GM18873 (cell line): ENCODE results near the gene TUBGCP5.
"Not testable (repeated sequence)": the region's sequence is repeated elsewhere in the genome, so short reads cannot be mapped to it uniquely, and the experiment has no call there.

ENCODE experiments used
- ATAC-seq: cut with Tn5 transposase; IDR thresholded peaks from one replicate; pipeline ENCODE4 v1.9.1; 2021; ENCODE audit warnings: mild to moderate bottlenecking, moderate library complexity, moderate number of reproducible peaks; ENCODE audit not compliant: unreplicated experiment, low FRiP score

TUBGCP5 gene

GRCh38 chr15:23039143-23039916 lies at the start of gene TUBGCP5:
Gene TUBGCP5 (minus strand): TSS chr15:23039569. CDS start chr15:23039543, 26 bp downstream.
- ATAC-seq, result peak; percentile 93

DNA sequence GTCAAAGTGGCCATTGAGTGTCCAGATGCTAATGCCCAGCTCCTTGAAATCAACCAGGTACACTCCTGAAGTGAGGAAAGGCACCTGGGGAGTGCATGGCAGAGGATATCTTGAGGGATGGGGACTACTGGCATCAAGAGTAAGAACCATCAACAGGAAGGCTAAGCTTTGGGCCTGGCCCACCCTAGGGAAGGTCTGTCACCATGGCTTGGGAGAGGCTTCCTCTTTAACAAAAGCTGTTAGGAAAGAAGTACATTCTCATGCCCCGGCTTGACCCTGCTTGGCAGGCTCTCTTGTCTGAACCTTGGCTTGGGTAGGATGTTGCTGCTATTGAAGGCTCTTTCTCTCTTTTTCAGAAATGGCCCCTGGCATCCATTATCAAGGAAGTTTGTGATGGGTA lies 43.7 kb upstream of the TUBGCP5 start:
- no peak for ATAC-seq

DNA sequence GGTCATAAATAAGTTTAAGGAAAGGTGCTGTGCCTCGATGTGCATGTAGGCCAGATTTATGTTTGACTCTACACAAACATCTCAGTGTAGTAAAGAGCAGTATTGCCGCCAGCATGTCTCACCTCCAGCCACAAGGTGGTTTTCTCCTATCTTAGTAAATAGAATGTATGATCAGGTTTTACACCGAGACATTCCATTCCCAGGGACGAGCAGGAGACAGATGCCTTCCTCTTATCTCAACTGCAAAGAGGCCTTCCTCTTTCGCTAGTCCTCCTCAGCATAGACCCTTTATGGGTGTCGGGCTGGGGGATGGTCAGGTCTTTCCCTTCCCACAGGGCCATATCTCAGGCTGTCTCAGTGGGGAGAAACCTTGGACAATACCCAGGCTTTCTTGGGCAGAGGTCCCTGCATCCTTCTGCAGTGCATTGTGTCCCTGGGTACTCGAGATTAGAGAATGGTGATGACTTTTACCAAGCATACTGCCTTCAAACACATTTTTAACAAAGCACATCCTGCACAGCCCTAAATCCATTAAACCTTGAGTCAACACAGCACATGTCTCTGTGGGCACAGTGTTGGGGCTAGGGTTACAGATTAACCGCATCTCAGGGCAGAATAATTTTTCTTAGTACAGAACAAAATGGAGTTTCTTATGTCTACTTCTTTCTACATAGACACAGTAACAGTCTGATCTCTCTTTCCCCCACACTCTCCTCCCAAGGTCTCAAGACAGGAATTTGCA lies 42.8 kb upstream of the TUBGCP5 start:
- ATAC-seq, result not testable (repeated sequence)

GRCh38 chr15:23081271-23081670 lies 41.9 kb upstream of the TUBGCP5 start:
- no peak for ATAC-seq

- ATAC-seq, result no peak
These were observed 40.4 kb upstream of the TUBGCP5 start for GRCh38 chr15:23079766-23080165.

GRCh38 chr15:23075927-23076326 lies 36.6 kb upstream of the TUBGCP5 start:
- no peak for ATAC-seq

- no peak for ATAC-seq
These were observed 35.3 kb upstream of the TUBGCP5 start for GRCh38 chr15:23074684-23075083.

GRCh38 chr15:23073890-23074646 lies 34.7 kb upstream of the TUBGCP5 start:
- ATAC-seq, result no peak

DNA sequence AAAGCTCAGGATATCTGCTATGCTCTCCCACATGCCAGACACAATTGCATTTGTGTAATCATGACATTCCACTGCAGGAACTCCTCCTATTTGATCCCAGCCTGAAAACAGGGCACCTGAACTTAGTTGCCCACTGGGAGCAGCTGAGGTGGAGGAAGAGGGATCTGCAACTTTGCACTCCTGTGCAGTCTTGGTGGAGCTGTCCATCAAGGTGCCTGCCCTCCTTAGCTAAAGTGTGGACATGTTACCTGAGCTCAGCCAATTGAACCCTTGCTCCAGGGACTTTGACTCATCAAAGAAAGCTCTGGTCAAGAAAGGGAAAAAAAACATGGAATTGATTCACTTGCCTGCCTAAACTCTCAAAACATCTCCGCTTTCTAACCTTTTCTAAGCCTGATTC lies 33.3 kb upstream of the TUBGCP5 start:
- ATAC-seq, result no peak

- ATAC-seq, result no peak
These were observed 30.3 kb upstream of the TUBGCP5 start for GRCh38 chr15:23069496-23070166.

DNA sequence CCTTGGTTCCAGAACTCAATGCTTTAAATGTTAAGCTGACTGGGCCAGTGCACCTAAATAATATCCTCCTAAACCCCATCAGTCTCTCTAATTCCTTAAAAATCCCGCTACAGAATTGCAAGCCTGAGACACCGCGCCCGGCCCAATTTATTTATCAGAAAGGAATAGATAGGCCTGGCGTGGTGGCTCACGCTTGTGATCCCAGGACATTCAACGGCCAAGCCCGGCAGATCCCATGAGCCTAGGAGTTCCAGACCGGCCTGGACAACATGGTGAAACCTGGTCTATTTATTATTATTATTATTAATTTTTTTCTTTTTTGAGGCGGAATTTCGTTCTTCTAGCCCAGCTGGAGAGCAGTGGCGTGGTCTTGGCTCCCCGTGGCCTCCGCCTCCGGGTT lies 28.0 kb upstream of the TUBGCP5 start:
- ATAC-seq, result no peak

DNA sequence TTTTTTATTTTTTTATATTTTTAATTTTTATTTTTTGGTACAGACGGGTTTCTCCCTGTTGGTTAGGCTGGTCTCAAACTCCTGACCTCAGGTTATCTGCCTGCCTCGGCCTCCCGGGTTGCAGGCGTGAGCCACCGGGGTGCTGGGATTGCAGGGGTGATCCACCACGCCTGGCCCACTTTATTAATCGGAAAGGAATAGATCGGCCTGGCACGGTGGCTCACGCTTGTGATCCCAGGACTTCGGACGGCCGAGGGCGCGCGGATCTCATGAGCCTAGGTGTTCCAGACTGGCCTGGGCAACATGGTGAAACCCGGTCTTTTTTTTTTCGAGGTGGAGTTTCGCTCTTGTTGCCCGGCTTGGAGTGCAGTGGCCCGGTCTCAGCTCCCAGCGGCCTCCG lies 26.5 kb upstream of the TUBGCP5 start:
- no peak for ATAC-seq

DNA sequence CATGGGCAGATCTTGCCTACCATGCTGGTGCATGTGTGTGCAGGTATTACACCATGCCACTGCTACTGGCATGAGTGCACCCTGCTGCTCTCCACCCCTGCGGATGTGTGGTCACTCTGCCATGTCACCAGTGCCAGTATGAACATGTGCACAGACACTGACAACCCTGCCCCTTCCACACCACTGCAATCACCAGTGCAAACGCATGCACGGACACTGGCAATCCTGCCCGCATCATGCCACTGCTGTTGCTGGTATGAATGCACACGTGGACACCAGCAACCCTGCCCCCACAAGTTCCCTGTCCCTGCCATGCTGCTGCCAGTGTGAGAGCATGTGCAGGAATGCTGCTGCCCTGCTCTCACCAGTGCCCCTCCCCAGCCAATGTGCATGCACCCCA lies 24.8 kb upstream of the TUBGCP5 start:
- no peak for ATAC-seq

GRCh38 chr15:23057707-23058106 lies 18.3 kb upstream of the TUBGCP5 start:
- ATAC-seq, result no peak

GRCh38 chr15:23055316-23055715 lies 15.9 kb upstream of the TUBGCP5 start:
- no peak for ATAC-seq

DNA sequence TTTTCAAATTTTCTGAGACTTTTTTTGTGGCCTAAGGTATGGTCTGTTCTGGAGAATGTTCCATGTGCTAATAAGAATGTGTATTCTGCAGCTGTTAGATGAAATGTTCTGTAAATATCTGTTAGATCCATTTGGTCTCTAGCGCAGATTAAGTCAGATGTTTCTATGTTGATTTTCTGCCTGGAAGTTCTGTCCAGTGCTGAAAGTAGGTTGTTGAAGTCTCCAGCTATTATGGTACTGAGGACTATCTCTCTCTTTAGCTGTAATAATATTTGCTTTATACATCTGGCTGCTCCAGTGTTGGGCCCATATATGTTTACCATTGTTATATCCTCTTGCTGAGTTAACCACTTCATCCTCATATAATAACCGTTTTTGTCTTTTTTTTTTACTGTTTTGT lies 13.2 kb upstream of the TUBGCP5 start:
- ATAC-seq, result no peak

GRCh38 chr15:23050708-23051107 lies 11.3 kb upstream of the TUBGCP5 start:
- no peak for ATAC-seq

DNA sequence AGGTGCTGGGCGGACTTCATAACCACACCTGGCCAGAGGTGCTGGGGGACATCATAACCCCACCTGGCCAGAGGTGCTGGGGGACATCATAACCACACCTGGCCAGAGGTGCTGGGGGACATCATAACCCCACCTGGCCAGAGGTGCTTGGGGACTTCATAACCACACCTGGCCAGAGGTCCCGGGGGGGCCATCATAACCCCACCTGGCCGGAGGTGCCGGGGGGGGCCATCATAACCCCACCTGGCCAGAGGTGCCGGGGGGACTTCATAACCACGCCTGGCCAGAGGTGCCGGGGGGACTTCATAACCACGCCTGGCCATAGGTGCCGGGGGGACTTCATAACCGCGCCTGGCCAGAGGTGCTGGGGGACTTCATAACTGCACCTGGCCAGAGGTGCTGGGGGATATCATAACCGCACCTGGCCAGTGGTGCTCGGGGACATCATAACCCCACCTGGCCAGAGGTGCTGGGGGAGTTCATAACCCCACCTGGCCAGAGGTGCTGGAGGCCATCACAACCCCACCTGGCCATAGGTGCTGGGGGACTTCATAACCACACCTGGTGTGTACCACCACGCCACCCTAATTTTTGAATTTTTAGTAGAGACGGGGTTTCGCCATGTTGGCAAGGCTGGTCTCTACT lies 10.7 kb upstream of the TUBGCP5 start:
- no peak for ATAC-seq

DNA sequence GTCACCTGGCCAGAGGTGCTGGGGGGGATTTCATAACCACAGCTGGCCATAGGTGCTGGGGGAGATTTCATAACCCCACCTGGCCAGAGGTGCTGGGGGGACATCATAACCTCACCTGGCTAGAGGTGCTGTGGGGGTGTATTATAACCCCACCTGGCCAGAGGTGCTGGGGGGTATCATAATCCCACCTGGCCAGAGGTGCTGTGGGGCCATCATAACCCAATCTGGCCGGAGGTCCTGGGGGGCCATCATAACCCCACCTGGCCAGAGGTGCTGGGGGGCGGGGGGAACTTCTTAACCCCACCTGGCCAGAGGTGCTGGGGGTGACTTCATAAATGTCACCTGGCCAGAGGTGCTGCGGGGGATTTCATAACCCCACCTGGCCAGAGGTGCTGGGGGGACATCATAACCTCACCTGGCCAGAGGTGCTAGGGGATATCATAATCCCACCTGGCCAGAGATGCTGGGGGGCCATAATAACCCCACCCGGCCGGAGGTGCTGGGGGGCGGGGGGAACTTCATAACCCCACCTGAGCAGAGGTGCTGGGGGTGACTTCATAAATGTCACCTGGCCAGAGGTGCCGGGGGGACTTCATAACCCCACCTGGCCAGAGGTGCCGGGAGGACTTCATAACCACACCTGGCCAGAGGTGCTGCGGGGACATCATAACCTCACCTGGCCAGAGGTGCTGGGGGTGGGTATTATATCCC lies 9.4 kb upstream of the TUBGCP5 start:
- ATAC-seq, result not testable (repeated sequence)
